Measurements from ENCODE around the gene SLCO1B1.

DNA sequence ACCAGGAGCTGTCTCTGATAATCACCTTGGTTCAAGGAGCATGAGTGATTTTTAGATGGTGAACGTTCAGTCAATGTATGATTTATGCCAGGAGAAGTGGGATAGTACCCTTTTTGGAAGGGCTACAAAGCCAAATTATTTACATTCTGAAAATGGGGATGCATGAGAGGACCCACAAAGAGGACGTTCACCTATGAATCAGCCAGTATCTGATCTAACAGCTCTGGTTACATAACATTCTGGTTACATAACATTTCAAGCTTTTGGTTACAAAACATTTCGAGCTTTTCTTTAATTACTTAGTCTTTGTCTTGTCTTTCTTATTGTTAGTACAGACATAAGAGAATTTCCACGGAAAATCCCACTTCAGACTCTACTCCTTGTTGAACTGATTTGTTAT lies 134.9 kb downstream of the SLCO1B1 start:
- TF ChIP-seq, protein P1, sequence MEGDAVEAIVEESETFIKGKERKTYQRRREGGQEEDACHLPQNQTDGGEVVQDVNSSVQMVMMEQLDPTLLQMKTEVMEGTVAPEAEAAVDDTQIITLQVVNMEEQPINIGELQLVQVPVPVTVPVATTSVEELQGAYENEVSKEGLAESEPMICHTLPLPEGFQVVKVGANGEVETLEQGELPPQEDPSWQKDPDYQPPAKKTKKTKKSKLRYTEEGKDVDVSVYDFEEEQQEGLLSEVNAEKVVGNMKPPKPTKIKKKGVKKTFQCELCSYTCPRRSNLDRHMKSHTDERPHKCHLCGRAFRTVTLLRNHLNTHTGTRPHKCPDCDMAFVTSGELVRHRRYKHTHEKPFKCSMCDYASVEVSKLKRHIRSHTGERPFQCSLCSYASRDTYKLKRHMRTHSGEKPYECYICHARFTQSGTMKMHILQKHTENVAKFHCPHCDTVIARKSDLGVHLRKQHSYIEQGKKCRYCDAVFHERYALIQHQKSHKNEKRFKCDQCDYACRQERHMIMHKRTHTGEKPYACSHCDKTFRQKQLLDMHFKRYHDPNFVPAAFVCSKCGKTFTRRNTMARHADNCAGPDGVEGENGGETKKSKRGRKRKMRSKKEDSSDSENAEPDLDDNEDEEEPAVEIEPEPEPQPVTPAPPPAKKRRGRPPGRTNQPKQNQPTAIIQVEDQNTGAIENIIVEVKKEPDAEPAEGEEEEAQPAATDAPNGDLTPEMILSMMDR (IDR thresholded peaks at IDR 0.05) = no peak
- no peak for TF ChIP-seq ZFX (IDR thresholded peaks at IDR 0.05; ENCODE audit: borderline replicate concordance)

Data from 22Rv1 (cell line).